DLD1 (cell line): ENCODE data around the gene MED31.
"Not testable (repeated sequence)": the region's sequence is repeated elsewhere in the genome, so short reads cannot be mapped to it uniquely, and the experiment has no call there.

Experiments
- in situ Hi-C: cut with HindIII; loops from 2 replicates; pipeline ENCODE4 v1.10.0; 2017; ENCODE audit warnings: low sequenced_read_pairs

The MED31 gene

DNA sequence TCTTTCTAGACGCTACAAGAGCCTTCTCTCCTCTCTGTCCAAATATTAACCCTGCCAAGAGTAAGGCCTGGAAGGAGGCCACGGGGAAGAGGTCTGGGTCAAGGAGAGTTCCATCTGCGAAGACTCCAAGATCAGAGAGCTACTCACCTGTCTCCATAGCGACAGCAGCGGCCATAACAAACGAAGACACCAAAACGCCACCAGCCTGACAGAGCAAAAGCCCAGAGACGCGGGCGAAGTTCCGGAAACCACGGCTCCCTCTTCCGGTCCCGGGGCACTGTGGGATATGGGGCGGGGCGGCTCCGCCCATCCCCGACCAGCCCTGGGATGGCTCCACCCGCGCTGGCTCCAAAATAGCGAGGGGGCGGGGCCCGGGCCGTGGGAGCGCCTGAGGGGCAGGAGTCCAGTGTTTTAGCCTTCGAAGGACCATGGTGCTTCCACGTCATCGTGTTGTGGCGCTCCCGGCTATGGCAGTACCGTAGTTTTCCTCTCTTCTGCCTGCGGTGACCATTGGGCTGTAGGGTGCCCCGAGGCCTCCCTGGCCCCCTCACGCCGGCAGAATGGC, at the start of gene MED31, which contains the start of gene C17orf100:
MED31 (minus strand) TSS at position 252 of the 565 bp plus-strand sequence; CDS start at position 175, 77 bp downstream.
C17orf100 (plus strand) TSS at position 409 of the 565 bp plus-strand sequence; CDS start at position 561, 152 bp downstream.
- in situ Hi-C loops, result no loop called here

DNA sequence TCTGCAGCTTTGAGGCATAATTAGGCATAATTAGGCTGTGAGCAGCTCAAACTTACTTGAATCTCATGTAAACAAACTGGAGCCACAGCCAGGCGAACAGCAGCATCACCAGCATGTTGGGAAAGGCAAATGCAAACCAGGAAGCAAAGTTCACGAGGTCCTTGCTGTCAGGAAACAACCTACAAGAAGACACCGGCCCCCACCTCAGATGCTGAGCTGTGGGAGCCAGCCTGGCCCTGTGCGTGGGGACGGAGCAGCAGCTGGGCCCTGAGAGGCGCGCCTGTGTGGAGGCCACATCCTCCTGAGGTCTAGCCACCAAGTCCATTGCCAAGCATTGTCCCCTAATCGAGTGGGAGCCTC, 49.5 kb upstream of the MED31 start:
- in situ Hi-C loops, result no loop called here

DNA sequence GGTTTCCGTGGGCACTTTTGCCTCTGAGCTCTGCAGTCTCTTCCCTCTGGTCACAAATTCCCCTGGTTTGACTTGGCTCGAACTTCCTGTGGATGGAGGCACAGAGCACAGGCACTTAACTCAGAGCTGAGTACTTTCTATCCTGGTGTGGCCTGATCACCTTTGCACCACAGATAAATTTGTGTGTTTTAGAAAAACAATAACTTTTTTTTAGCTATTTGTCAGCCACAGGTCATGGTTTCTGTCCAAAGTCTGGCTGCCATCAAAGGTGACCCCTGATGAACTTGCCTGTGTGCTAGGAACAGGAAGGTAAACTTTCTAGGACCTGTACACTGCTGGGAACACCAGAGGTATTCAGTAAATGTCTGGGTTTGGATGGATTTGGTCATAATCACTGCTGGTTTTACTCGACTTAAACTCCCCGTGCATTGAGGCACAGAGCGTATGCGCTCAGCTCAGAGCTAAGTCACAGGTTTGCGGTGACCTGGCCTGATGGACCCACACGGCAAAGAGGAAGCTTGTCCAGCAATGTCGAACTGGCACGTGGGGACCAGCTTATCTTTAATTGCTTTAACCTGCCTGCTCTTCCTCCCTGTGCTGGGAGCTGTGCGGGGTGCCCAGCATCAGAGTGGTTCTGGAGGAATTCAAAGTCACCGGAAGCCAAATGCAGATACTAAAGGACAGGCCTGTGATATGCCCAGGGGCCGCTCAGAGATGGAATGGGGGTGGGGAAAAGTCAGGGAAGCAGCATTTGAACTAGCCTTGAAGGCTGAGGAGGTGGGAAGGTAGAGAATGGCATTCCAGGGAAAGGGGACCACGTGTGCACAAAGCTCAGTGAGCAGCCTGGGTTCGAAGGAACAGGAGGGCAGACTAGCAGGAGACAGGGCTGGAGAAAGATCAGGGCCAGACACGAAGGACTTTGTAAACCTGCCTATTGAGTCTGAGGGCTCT, 48.9 kb upstream of the MED31 start:
- in situ Hi-C loops, result no loop called here

DNA sequence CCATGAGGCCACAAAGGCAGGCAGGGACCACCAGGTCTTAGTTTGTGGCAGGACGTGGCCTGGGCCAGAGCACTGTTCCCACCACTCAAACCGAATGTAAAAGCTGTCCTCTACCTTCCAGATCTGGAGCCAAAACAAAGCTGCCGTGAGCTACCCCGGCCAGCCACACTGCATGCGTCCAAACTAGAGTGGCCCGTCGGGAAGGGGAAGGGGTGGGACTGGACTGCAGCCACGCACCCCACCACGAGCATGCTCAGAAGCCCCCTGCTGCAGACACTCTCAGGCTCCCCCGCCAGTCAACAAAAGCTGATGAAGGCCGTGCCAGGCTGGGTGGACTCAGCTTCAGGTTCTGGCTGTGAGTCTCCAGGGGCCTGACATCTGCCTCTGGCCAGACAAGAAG, 46.6 kb upstream of the MED31 start:
- in situ Hi-C loops, result no loop called here

DNA sequence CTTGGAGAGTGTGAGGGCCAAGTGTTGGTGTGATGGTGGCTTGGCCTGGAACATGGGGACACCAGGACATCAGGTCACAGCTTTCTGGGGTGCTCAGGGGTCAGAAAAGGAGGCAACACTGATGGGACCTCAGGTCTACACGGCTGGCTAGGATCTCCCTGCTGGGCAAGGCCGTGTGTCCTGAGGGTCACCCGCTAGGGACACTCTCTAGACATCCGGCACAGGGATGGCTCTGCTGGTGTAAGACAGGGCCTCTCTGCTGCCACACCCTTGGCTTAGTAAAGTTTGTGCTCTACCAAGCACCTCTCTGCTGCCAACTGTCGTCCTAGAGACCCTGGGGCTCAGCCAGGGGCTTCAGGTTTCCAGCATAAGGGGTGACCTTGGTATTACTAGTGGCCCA, 45.5 kb upstream of the MED31 start:
- in situ Hi-C loops, result no loop called here

DNA sequence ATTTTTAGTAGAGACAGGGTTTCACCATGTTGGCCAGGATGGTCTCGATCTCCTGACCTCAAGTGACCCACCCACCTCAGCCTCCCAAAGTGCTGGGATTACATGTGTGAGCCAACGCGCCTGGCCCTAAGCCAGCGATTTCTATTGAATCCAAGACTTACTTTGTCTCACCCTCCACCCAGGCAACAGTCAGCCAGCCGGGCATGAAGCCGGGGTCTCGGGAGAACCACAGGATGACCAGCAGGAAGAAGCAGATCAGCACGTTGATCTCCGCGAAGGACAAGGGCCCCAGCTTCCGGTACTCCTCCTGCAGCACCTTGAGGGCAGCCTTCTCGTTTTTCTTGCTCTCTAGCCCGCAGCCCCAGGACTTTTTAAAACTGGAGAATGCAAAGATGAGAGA, 44.2 kb upstream of the MED31 start:
- in situ Hi-C loops, result no loop called here

DNA sequence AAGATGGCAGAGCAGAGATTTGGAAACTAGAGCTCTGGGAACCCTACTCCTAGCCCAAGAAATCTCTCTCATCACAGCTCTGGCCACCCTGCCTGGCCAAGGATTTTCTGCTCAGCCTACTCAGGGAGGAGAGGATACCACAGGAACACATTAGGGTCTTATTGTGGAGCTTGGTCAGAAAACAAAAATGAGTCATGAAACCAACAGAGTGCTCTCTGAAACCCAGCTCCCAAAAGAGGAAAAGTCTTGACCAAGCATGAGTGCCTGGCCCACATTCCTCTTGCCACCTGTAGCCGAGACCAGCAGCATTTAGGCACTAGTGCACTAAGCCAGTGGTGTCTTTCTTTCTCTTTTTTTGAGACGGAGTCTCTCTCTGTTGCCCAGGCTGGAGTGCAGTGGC, 43.6 kb upstream of the MED31 start:
- in situ Hi-C loops, result no loop called here

DNA sequence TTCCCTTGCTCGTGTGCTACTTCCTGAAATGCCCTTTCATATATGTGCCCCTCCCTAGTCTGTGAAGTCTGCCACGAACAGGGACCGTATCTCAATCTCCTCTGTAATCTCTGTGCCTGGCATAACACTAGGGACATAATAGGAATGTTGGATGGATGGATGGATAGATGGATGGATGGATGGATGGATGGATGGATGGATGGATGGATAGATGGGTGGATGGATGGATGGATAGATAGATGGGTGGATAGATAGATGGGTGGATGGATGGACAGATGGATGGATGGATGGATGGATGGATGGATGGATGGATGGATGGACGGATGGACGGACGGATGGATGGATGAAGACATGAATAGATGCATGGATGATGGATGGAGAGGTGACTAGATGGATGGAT, 40.6 kb upstream of the MED31 start:
- in situ Hi-C loops, result not testable (repeated sequence)

DNA sequence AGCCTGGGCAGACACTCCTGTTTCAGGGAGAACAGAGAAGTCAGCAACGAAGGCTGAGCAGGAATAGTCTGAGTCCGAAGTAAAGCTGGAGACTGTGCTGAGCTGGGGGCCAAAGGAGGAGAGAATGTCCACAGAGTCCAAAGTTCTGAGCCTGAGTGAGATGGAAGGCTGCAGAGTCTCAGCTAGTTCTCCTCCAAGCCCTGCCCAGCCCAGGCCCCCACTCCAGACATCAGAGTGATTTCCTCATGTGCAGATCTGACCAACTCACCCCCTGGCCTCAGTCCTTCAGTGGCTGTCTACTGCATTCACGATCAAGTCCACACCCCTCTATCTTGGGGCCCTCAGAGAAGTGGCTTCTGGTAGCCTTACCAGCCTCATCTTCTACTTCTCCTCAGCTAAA, 40.1 kb upstream of the MED31 start:
- in situ Hi-C loops, result no loop called here

DNA sequence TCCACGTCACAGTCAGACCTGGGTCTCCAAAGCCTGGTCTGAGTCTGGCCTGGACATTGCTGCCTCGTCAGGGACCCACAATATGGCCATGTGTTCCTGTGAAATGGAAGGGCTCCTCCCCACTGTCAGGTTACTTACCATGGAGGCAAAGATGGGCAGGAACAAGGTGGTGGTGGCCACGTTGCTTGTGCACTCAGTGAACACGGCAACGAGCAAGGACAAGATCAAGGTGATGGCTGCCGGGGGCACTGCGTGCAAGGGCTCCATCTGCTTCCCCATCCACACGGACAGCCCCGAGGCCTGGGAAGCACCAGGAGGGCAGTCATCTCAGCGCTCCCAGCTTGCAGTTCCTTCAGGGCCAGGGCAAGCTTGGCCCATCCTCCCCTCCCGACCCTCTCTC, 39.2 kb upstream of the MED31 start:
- in situ Hi-C loops, result no loop called here

DNA sequence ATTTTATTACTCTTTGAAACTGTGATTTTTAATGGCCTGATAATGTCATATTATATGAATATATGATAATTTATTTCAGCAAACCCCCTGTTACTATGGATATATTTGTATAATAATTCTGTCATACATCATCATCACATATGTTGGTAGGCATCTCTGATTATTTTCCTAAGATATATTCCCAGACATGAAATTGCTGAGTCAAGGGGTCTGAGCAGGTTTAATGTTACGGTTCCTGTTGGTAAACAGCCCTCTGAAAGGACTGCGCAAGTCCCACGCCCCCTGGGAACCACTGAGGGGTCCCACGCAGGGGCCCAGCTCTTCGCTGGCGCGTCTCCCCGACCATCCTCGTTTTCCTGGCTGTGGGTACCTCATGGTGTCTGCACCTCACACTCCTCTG, 37.5 kb upstream of the MED31 start:
- in situ Hi-C loops, result no loop called here

DNA sequence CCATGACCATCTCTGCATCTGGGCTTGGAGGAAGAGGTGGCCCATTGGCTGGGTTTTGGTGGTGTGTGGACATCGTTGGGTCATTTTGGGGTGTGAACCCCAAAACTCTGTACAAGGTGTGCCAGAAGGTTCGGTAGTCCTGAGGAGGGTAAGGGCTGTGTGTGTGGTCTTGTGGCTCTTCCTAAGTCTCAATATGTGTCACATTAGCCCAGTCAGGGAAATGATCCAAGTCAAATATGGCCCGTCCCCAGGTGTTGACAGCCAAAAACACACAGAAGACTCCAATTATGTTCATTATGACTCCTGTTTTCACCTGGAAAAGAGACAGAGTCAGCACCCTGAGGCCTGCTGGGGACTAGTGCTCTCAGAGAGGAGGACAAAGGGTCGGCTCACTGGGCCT, 34.6 kb upstream of the MED31 start:
- in situ Hi-C loops, result no loop called here

DNA sequence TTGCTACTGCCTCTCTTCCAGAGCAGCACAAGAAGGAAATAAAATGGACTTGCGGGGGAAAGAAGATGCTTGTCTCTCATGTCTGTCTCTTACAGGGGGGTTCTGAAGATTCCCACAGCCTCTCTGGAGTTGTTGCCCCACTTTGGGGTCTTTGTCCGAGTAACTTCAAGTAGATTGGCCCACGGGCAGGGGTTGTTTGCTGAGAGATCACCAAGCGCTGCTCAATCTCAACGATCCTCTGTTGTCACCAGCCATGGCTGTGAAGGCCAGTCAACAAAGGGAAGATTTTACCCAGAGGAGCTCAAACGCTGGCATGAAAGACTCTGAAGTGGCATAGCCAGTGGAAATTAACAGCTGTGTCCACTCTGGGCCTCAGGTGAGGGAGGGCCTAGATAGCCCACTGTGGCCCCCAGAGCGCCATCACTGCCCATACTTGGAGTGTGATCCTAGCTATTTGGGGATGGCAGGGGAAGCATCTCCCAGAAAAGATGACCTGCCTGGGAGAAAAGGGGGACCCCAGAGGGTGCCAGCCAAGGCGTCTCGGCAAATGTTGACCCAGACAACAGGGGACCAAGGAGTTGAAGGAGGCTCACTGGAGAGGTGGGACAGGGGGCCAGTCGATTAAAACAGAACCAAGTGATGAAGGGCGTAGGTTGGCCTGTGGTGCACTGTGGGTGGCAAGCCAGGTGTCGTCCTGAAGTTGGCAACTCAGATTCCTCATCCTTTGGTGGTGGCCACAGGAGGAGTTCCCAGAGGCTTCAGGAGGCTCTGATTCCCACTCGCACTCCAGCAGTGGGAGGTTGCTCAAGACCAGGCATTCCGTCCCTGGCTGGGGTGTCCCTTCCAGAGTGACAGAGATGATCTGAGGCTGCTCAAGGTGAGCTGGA, 33.7 kb upstream of the MED31 start:
- in situ Hi-C loops, result no loop called here

DNA sequence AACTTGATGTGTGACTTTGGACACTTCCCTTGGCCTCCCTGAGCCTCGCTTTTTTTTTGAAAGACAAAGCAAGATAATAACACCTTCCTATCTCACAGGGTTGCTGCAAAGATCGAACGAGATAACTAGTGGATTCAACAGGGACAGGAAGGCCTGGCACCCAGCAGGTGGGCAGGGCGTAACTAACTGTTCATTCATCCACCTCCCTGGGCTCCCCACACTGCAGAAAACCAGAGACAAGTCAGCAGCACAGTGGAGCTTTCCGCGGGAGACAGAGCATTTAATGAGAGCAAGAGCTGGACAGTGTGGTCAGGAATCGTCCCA, 33.0 kb upstream of the MED31 start:
- in situ Hi-C loops, result no loop called here

DNA sequence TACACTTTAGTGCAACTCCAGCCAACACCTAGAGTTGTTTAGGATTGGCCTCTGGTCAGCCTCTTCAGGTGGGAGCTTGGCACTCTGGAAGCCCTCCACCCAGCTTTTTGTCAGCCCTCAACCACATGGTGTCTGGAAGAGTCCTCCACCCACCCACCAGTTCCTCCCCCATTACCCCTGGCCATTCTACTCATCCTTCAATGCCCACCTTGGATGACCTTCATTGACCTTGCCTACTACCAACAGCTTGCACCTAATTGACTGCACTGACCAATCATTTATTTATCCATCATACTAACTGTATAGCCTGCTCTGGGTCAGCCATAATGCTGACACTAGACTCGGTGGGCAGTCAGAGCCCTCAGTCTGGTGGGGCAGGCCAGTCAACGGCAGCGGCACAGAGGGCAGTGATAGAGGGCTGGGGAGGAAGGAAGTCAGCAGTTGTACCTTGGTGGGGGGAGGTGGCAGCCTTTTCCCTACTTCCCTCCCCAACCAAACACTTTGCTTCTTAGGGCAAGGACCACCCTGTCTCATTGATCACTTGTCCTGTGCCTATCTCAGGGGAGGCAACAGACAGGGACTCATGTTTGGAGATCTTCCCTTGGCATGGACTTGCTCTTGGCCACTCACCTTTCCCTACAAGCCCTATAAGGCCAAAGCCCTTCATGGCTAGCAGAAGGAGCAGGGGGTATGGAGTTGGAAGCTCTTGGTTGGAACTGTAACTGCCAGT, 32.5 kb upstream of the MED31 start:
- in situ Hi-C loops, result no loop called here

DNA sequence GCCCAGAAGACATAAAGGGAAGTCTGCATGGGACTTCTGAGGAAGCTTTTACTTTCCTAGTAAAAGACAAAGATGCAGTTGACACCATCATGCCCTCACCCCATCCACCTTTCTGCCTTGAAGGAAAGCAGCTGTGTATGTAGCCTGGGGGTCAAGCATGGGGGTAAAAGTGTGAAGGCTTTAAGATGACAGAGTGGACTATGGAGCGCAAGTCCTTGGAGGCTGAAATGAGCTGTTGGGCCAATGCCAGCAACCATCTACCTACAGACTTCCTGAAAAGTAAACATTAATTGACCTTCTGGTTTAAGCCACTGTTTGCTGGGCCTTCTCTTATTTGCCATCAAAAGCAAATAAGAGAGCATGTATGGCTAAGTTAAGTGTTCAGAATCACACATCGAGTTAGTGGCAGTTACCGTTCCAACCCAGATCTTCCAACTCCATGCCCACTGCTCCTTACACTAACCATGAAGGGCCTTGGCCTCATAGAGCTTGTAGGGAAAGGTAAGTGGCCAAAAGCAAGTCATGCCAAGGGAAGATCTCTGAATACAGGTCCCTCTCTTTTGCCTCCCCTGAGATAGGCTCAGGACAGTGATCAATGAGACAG, 31.8 kb upstream of the MED31 start:
- in situ Hi-C loops, result no loop called here

DNA sequence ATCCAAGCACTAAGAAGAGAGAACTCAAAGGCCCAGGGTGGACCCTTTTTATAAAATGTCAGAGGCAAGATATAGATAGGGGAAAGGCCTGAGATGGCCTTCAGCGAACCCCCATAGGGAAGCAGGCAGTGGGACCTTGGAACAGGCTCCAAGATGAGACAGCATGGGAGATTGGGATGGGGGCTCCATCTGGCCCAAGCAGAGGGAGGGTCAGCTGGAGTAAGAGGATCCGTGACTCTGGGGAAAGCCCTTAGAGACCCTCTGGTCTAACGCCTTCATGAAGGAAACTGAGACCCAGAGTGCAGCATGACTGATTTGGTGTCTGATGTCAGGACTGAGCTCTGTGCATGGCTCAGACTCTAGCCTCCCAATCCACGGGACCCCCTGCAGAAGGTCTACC, 30.9 kb upstream of the MED31 start:
- in situ Hi-C loops, result no loop called here

DNA sequence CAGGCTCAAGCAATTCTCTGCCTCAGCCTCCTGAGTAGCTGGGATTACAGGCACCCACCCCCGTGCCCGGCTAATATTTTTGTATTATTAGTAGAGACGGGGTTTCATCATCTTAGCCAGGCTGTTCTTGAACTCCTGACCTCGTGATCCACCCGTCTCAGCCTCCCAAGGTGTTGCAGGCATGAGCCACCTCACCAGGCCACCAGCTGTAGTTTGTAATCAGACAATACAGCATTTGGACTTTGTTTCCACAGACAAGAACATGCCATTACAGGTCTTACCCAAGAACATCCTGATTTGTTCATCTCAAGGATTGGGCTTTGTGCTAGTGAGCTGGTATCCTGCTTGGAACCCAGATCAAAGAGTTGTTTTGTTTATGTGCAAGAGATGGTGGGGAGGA, 30.3 kb upstream of the MED31 start:
- in situ Hi-C loops, result no loop called here

DNA sequence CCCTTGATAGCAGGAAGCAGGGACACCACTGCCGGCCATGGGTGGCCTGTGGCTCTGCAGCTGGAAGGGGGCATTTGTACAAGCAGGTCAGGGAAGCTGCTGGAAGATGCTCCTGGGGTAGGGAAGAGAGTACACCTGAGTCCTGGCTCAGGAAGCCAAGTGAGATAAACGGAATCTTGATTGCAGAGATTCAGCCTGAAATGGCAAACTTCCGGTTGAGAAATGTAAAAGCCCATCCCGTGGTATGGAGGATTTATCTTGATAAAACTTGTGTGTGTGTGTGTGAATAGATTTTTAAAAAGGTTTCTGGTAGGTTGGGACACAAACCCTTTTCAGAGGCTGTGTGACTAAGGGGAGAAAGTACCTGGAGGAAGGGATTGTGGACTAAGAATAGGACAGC, 29.8 kb upstream of the MED31 start:
- in situ Hi-C loops, result no loop called here

DNA sequence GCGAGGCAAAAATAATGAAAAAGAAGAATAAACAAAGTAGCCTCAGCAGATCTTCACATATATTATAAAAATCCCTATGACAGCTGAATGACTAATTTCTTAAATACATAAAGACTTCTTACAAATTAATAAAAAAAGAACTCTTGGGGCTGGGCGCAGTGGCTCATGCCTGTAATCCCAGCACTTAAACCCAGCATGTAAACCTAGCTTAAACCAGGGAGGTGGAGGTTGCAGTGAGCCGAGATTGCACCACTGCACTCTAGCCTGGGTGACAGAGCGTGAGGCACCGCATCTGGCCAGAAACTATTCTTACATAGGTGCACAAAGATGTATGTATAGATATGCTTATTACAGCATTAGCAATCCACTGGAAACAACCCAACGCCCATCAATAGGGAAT, 27.8 kb upstream of the MED31 start:
- in situ Hi-C loops, result no loop called here

DNA sequence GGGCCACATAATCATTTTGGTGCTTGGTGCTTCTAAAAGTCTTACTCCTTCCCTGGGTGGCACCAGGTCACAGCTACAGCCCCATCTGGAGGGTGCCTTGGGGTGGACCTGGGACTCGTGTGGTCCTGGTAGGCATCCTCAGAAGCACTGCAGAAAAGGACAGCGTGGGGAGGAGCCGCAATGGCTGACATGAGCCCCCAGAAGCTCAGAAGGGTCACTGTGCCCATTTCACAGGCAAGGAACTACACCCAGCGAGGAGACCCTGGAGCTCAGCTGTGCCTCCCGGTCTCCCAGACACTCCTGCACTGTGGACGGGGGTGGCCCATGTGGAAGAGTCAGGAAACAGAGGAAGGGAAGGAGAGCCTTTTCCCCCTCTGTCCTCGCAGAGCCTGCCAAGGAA, 26.5 kb upstream of the MED31 start:
- in situ Hi-C loops, result no loop called here
